T-helper 2 cell treated with Interferon-gamma antibody and Interleukin-4, amounts not matched to agents 5 μg/mL and 100 μg/mL, for 36 hours (primary cell): ENCODE measurements around the gene CXCL12.

Experiments
- DNase-seq: peaks from one replicate; pipeline ENCODE4 v3.0.0; 2021; ENCODE audit warnings: low spot score
- H3K27ac Mint-ChIP-seq: one replicate; pipeline ENCODE4 v1.8.0; 2021; ENCODE audit warnings: mild to moderate bottlenecking, mixed read lengths
- H3K27me3 Mint-ChIP-seq: one replicate; pipeline ENCODE4 v1.8.0; 2021; ENCODE audit warnings: low read depth, mixed read lengths
- H3K36me3 Mint-ChIP-seq: one replicate; pipeline ENCODE4 v1.8.0; 2021; ENCODE audit warnings: low read depth, mixed read lengths
- H3K4me1 Mint-ChIP-seq: one replicate; pipeline ENCODE4 v1.8.0; 2021; ENCODE audit warnings: low read depth, mixed read lengths
- H3K4me3 Mint-ChIP-seq: one replicate; pipeline ENCODE4 v1.8.0; 2022; ENCODE audit warnings: mild to moderate bottlenecking, moderate library complexity, mixed read lengths
- H3K9me3 Mint-ChIP-seq: one replicate; pipeline ENCODE4 v1.8.0; 2021; ENCODE audit warnings: mixed read lengths

Gene CXCL12

GRCh38 chr10:44416021-44416771 is 31.3 kb upstream of the CXCL12 start:
- Mint-ChIP-seq H3K4me1 (no peaks in the 10 kb centered on the region), H3K36me3 (no peaks in the 10 kb centered on the region), H3K4me3 (no peak overlapping the region), H3K27ac (no peak overlapping the region), H3K27me3 (no peaks in the 10 kb centered on the region), H3K9me3 (no peaks in the 10 kb centered on the region)
- DNase-seq = no peak

DNA sequence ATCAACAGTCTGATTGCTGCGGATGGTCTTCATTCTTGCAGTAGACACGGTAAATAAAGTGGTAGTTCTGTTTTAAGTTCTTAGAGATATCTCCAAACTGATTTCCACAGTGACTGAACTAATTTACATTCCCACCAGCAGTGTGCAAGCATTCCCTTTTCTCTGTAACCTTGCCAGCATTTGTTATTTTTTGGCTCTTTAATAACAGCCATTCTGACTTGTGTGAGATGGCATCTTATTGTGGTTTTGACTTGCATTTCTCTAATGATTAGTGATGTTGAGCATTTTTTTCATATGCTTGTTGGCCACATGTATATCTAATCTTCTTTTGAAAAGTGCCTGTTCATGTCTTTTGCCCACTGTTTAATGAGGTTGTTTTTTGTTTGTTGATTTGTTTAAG is 30.2 kb upstream of the CXCL12 start:
- Mint-ChIP-seq H3K4me1 (no peaks in the 10 kb centered on the region), H3K27me3 (no peaks in the 10 kb centered on the region)
- no peak for DNase-seq

GRCh38 chr10:44413416-44413815 is 28.5 kb upstream of the CXCL12 start:
- no peak overlapping the region for H3K27ac Mint-ChIP-seq
- no peaks in the 10 kb centered on the region for H3K27me3 Mint-ChIP-seq
- no peak for DNase-seq
- no peaks in the 10 kb centered on the region for H3K4me1 Mint-ChIP-seq
- H3K36me3 Mint-ChIP-seq = no peaks in the 10 kb centered on the region
- H3K9me3 Mint-ChIP-seq = no peaks in the 10 kb centered on the region
- no peak overlapping the region for H3K4me3 Mint-ChIP-seq

More for the DNA sequence above, 30.2 kb upstream of the CXCL12 start:
- Mint-ChIP-seq H3K27ac (no peak overlapping the region), H3K4me3 (no peak overlapping the region), H3K9me3 (no peaks in the 10 kb centered on the region), H3K36me3 (no peaks in the 10 kb centered on the region)

DNA sequence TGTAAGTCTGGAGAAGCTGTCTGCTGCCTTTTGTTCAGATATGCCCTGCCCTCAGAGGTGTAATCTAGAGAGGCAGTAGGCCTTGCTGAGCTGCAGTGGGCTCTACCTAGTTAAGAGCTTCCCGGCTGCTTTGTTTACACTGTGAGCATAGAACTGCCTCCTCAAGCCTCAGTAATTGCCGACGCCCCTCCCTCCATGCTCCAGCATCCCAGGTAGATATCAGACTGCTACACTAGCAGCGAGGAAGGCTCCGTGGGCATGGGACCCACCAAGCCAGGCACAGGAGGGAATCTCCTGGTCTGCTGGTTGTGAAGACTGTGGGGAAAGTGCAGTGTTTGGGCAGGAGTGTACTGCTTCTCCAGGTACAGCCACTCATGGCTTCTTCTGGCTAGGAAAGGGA is 26.4 kb upstream of the CXCL12 start:
- no peak overlapping the region for H3K27ac Mint-ChIP-seq
- H3K4me3 Mint-ChIP-seq = no peak overlapping the region
- no peaks in the 10 kb centered on the region for H3K9me3 Mint-ChIP-seq
- H3K4me1 Mint-ChIP-seq = no peaks in the 10 kb centered on the region
- H3K27me3 Mint-ChIP-seq = no peaks in the 10 kb centered on the region
- no peak for DNase-seq
- H3K36me3 Mint-ChIP-seq = no peaks in the 10 kb centered on the region

DNA sequence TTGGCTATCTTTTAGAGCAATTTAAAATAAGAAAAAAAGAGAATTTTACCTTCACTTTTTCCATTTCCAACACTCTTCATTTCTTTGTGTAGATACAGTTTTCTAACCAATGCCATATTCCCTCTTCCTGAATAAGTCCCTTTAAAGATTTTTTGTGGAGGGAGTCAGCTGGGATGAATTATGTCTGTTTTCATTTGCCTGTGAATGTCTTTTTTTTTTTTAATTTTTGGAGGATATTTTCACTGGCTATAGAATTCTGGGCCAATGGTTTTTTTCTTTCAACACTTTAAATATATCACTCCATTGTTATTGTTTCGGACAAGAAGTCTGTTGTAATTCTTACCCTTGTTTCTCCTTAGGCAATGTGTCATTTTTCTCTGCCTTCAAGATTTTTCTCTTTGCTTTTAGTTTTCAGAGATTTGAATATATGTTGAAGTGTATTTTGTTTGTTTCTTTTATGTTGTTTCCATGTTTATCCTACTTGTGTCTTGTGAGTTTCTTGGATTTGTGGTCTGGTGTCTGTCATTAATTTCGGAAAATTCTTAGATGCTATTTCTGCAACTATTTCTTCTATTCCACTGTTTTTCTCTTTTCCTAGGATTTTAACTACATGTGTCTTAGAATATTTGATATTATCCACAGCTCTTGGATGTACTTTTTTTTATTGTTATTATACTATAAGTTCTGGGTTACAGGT is 20.0 kb upstream of the CXCL12 start:
- H3K4me1 Mint-ChIP-seq = no peaks in the 10 kb centered on the region
- peaks cover 3% of the 10 kb centered on the region for H3K27me3 Mint-ChIP-seq
- H3K4me3 Mint-ChIP-seq = no peak overlapping the region
- H3K36me3 Mint-ChIP-seq = no peaks in the 10 kb centered on the region
- H3K27ac Mint-ChIP-seq = no peak overlapping the region
- no peak for DNase-seq
- no peaks in the 10 kb centered on the region for H3K9me3 Mint-ChIP-seq

DNA sequence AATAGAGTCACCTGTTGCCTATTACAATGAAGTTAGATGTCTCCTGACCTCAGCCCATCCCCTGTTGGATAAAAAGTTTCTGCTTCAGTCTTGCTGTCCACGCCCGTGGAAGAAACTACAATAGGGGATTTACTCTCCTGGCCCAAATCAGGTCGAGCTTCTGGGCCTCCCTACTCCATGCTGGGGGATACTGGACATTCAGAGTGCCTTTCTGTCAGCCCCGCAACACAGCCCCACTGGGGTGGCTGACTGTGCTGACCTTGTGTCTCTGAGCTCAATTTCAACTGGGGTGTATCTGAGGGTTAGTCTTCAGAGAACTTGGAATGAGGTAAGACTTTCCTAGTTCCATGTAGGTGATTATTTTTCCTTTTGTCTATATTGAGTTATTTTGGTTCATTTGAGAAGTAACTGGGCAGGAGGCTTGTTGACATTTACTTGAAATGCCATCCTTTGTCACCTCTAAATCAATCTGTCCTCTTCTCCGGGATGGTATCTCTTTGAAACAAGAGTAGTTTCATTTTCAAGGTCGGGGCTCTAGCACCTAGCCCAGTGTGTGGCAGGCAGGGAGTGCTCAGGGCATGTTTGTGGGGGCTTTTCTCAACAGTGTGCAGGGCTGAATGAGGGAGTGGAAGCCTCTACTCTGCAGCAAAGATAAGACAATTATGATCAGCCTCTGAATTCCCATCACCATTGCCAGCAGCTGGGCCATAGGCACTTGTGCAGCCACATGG is 17.7 kb upstream of the CXCL12 start:
- Mint-ChIP-seq H3K27ac (no peak overlapping the region), H3K9me3 (no peaks in the 10 kb centered on the region), H3K4me3 (no peak overlapping the region), H3K36me3 (no peaks in the 10 kb centered on the region), H3K27me3 (peaks cover 3% of the 10 kb centered on the region), H3K4me1 (no peaks in the 10 kb centered on the region)
- DNase-seq = no peak

GRCh38 chr10:44400541-44400940 is 15.6 kb upstream of the CXCL12 start:
- no peak overlapping the region for H3K27ac Mint-ChIP-seq
- no peaks in the 10 kb centered on the region for H3K36me3 Mint-ChIP-seq
- H3K9me3 Mint-ChIP-seq = no peaks in the 10 kb centered on the region
- no peak overlapping the region for H3K4me3 Mint-ChIP-seq
- DNase-seq = no peak
- peaks cover 3% of the 10 kb centered on the region for H3K27me3 Mint-ChIP-seq
- H3K4me1 Mint-ChIP-seq = no peaks in the 10 kb centered on the region

DNA sequence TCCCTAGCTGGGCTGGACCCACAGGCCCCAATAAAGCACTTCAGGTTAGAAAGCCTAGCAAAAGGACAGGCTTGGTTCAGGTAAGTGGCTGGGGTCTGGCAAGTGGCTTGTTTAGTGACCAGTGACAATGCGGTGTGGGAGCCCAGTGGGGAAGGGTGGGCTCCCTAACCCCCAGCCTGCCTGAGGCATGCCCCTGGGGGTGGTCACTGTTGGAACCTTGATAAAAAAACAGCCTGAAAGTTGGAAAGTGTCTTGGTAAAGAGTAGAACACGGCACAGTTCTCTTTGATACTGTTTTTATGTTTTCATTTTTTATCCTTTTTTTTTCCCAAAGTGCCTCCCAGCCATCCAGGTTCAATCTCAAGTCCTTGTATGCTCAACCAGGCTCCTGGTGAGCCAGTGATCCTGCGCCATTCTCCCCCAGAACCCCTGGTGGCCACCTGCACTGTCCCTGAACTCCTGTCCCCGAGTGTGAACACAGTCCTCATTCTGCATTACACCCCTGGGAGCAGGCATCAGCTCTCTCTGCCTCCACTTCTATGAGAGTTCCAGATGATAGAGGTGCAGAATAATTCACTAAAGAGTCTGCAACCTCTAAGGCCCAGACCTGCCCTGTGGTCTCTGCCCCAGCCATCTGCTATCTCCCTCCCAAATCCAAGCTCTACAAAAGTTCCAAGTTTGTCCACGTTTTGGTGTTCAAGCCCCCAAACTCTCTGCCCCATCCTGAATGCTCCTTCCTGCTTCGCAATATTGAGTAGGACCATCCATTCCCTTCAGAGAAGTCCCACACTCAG is 15.0 kb upstream of the CXCL12 start:
- H3K27me3 Mint-ChIP-seq = peaks cover 3% of the 10 kb centered on the region
- no peaks in the 10 kb centered on the region for H3K4me1 Mint-ChIP-seq
- H3K4me3 Mint-ChIP-seq = no peak overlapping the region
- H3K27ac Mint-ChIP-seq = no peak overlapping the region
- DNase-seq = no peak
- no peaks in the 10 kb centered on the region for H3K36me3 Mint-ChIP-seq
- H3K9me3 Mint-ChIP-seq = no peaks in the 10 kb centered on the region

- Mint-ChIP-seq H3K4me3 (no peak overlapping the region), H3K27me3 (peaks cover 3% of the 10 kb centered on the region), H3K27ac (no peak overlapping the region), H3K9me3 (no peaks in the 10 kb centered on the region), H3K4me1 (no peaks in the 10 kb centered on the region), H3K36me3 (no peaks in the 10 kb centered on the region)
- DNase-seq = no peak
Measured at GRCh38 chr10:44398747-44399658, 14.1 kb upstream of the CXCL12 start.

DNA sequence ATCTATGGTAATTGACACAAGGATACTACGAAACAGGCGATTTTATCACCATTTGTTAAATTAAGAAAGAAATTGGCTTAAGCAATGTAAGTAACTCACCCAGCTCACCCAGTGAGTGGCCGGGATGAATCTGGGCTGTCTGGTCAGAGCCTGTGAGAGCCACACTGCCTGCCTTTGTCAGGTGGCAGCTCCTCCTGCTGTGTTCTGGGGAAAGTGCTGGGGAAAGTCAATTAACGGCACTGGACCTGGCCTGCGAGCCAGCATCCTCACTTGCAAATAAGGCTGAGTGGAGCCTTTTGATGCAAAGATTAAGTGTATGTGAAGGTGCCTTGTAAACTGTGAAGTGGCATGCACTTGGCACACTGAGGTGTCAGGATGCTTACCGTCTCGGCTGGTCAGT is 13.4 kb upstream of the CXCL12 start:
- Mint-ChIP-seq H3K4me1 (no peaks in the 10 kb centered on the region), H3K9me3 (no peaks in the 10 kb centered on the region), H3K27ac (no peak overlapping the region), H3K27me3 (no peaks in the 10 kb centered on the region), H3K36me3 (no peaks in the 10 kb centered on the region), H3K4me3 (no peak overlapping the region)
- DNase-seq = no peak

DNA sequence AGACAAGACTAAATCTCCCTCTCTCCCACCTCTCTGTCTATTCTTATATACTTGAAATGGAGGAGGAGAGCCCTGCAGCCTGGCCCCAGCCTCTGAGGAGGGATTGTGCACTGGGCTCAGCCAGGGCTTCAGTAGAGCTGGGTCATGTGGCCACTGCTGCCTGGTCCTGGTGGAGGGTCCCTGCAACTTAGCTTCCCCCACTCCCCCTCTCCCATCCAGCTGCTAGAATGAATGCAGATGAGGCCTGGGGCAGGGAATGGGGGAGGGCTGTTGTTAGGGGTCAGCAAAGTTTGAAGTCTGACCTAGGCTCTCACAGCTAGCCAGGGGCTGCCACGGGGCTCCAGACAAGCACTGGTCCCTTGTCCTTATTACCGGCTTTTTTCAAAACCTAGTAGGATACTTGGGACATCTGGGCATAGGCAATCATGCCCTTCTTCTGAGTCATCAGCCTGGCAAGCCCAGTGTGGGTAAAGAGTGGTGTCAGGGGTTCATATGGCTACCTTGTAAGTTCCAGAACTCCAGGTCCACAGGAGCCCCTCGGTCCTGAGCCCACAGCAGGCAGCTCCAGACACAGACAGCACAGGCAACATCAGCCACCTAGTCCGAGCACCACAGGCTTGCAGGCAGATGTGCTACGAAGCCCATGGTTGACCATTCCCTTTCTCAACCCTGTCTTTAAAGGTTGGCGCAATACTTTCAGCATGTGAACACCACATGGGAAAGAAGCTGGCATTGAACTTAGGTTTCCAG is 12.8 kb upstream of the CXCL12 start:
- Mint-ChIP-seq H3K9me3 (no peaks in the 10 kb centered on the region), H3K27me3 (no peaks in the 10 kb centered on the region), H3K36me3 (no peaks in the 10 kb centered on the region), H3K4me3 (no peak overlapping the region), H3K27ac (no peak overlapping the region), H3K4me1 (no peaks in the 10 kb centered on the region)
- DNase-seq = no peak

- H3K27ac Mint-ChIP-seq = no peak overlapping the region
- no peak for DNase-seq
- no peaks in the 10 kb centered on the region for H3K36me3 Mint-ChIP-seq
- no peaks in the 10 kb centered on the region for H3K4me1 Mint-ChIP-seq
- no peaks in the 10 kb centered on the region for H3K9me3 Mint-ChIP-seq
- H3K4me3 Mint-ChIP-seq = no peak overlapping the region
- H3K27me3 Mint-ChIP-seq = no peaks in the 10 kb centered on the region
Measured at GRCh38 chr10:44396671-44397191, 11.8 kb upstream of the CXCL12 start.
